Gastrocnemius medialis (tissue), 4 donors: ENCODE data around the gene ALG1L2.
"Not testable (repeated sequence)": the region's sequence is repeated elsewhere in the genome, so short reads cannot be mapped to it uniquely, and the experiment has no call there.

ENCODE experiments used
- POLR2A ChIP-seq, 2 donors: fragments of 450-650 bp; IDR thresholded peaks; one replicate each; pipeline ENCODE4 v1.6.1; 2017; ENCODE audit warnings: antibody characterized with exemption in 2 of 2, mild to moderate bottlenecking in 2 of 2, moderate library complexity in 2 of 2
- TF ChIP-seq, protein P1 (sequence below), 5 experiments: fragments of 450-650 bp in 3 of 5; fragments of 200-600 bp in 2 of 5; sonication (generic) in 2 of 5; IDR thresholded peaks in 4 of 5; conservative IDR thresholded peaks in 1 of 5; 1 replicate in 4 of 5; 2 replicates in 1 of 5; pipeline ENCODE4 v1.5.1; 2016 to 2019; ENCODE audit warnings: antibody characterized with exemption in 5 of 5, mild to moderate bottlenecking in 3 of 5, moderate library complexity in 3 of 5

DNA sequence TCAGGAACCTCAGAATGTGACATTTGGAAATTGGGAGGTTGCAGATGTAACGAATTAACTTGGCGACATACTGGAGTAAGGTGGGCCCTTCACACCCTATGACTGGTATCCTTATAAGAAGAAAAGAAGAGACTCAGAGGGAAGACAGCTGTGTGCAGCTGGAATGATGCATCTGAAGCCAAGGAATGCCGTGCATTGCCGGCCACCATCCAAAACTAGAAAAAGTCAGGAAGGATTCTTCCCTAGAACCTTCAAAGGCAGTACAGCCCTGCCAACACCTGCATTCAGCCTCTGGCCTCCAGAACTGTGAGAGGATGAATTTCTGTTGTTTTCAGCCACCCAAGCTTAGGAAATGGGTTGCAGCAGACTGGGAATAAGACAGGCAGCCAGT is 23.4 kb upstream of the ALG1L2 start:
- TF ChIP-seq, protein P1, sequence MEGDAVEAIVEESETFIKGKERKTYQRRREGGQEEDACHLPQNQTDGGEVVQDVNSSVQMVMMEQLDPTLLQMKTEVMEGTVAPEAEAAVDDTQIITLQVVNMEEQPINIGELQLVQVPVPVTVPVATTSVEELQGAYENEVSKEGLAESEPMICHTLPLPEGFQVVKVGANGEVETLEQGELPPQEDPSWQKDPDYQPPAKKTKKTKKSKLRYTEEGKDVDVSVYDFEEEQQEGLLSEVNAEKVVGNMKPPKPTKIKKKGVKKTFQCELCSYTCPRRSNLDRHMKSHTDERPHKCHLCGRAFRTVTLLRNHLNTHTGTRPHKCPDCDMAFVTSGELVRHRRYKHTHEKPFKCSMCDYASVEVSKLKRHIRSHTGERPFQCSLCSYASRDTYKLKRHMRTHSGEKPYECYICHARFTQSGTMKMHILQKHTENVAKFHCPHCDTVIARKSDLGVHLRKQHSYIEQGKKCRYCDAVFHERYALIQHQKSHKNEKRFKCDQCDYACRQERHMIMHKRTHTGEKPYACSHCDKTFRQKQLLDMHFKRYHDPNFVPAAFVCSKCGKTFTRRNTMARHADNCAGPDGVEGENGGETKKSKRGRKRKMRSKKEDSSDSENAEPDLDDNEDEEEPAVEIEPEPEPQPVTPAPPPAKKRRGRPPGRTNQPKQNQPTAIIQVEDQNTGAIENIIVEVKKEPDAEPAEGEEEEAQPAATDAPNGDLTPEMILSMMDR (IDR thresholded peaks at IDR 0.05 in 4 of 5, conservative IDR thresholded peaks at IDR 0.05 in 1 of 5), result not testable (repeated sequence)
- TF ChIP-seq POLR2A (IDR thresholded peaks at IDR 0.05), result not testable (repeated sequence)
